ENCODE data around the gene COG2. TPM values are rescaled to one million over a fixed set of nuclear protein-coding genes. Genes with fewer than 3 reads are reported as not detected.
"Not testable (repeated sequence)": the region's sequence is repeated elsewhere in the genome, so short reads cannot be mapped to it uniquely, and the experiment has no call there.

Gene COG2
- total RNA-seq, 1 experiment from 2014 or later, result 46.9 TPM

DNA sequence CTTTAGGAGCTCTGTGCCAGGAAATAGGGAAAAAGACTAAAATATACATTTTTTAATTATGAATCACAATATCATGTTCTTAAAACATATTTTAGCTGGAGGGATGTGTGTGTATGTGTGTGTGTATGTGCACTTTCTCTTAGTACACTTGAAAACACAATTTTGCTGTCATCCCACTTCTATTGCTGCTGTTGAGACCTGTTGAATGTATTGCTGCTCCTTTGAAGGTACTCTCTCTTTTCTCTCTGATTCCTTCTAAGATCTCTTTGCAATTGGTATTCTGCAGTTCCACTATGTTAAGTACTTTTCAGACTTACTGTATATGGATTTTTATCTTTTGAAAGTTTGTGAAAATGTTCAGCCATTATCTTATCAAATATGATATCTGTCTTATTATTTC lies 43.5 kb upstream of the COG2 start:
- no peak overlapping the region for H3K27ac Mint-ChIP-seq (ENCODE audit: unreplicated experiment)
- H3K36me3 Mint-ChIP-seq (ENCODE audit: insufficient read depth, unreplicated experiment), result no peaks in the 10 kb centered on the region
- no peak for DNase-seq
- Histone ChIP-seq H3K36me3 (ENCODE audit: control insufficient read depth, insufficient read depth, low read length) (no peaks in the 10 kb centered on the region), H3K27me3 (replicated peaks; ENCODE audit: control insufficient read depth, insufficient read depth, low read length) (no peaks in the 10 kb centered on the region), H3K4me3 (ENCODE audit: low read depth, low read length) (no peak overlapping the region), H3K9me3 (no peaks in the 10 kb centered on the region), H3K4me1 (no peaks in the 10 kb centered on the region)
- TF ChIP-seq, protein P1, sequence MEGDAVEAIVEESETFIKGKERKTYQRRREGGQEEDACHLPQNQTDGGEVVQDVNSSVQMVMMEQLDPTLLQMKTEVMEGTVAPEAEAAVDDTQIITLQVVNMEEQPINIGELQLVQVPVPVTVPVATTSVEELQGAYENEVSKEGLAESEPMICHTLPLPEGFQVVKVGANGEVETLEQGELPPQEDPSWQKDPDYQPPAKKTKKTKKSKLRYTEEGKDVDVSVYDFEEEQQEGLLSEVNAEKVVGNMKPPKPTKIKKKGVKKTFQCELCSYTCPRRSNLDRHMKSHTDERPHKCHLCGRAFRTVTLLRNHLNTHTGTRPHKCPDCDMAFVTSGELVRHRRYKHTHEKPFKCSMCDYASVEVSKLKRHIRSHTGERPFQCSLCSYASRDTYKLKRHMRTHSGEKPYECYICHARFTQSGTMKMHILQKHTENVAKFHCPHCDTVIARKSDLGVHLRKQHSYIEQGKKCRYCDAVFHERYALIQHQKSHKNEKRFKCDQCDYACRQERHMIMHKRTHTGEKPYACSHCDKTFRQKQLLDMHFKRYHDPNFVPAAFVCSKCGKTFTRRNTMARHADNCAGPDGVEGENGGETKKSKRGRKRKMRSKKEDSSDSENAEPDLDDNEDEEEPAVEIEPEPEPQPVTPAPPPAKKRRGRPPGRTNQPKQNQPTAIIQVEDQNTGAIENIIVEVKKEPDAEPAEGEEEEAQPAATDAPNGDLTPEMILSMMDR (IDR thresholded peaks at IDR 0.05; ENCODE audit: insufficient read depth in 1 of 2, low read depth in 1 of 2, low read length in 1 of 2, severe bottlenecking in 1 of 2, unreplicated experiment in 1 of 2), result no peak
- no peak overlapping the region for H3K4me3 Mint-ChIP-seq (ENCODE audit: unreplicated experiment)
- ChIA-PET POLR2A (interaction anchor here (0.6 kb wide), 1 partner anchor 17 kb away, joined by 3 read pairs; no protein-coding TSS in a partner anchor), CTCF (no interaction called here)
- BruUV-seq (replicated peaks), result no TSS peak
- peaks cover 17% of the 10 kb centered on the region for H3K9me3 Mint-ChIP-seq (ENCODE audit: unreplicated experiment)
- peaks cover 2% of the 10 kb centered on the region for H3K27me3 Mint-ChIP-seq (ENCODE audit: insufficient read depth, unreplicated experiment)
- no peaks in the 10 kb centered on the region for H3K4me1 Mint-ChIP-seq (ENCODE audit: low read depth, unreplicated experiment)
- intact Hi-C loops (cut with micrococcal nuclease; ENCODE audit: unreplicated experiment), result no loop called here

DNA sequence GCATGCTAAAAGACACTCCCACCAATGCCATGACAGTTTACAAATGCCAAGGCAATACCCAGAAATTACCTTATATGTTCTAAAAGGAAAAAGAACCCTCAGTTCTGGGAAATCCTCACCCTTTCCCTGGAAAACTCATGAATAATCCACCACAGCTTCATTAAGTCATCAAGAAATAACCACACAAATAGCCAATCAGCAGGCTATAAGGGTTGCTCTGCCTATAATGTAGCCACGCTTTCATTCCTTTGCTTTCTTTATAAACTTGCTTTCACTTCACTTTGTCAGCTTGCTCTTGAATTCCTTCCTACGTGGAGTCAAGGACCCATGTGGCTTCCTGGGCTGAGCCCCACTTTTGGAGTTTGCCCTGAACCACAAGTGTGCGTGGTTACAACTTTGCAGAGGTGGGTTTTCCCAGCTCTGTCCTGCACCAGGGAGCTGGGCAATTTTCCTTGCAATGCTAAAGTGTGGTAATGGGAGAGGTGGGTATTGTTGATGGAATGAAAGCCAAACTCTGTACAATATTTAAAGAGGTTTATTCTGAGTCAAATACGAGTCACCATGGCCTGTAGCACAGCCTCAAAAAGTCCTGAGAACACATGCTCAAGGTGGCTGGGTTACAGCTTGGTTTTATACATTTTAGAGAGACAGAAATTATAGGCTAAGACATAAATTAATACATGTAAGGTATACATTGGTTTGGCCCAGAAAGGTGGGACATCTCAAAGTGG lies 42.2 kb upstream of the COG2 start:
- BruUV-seq (replicated peaks), result no TSS peak
- POLR2A ChIA-PET, result no interaction called here
- no peaks in the 10 kb centered on the region for H3K27me3 Mint-ChIP-seq (ENCODE audit: insufficient read depth, unreplicated experiment)

DNA sequence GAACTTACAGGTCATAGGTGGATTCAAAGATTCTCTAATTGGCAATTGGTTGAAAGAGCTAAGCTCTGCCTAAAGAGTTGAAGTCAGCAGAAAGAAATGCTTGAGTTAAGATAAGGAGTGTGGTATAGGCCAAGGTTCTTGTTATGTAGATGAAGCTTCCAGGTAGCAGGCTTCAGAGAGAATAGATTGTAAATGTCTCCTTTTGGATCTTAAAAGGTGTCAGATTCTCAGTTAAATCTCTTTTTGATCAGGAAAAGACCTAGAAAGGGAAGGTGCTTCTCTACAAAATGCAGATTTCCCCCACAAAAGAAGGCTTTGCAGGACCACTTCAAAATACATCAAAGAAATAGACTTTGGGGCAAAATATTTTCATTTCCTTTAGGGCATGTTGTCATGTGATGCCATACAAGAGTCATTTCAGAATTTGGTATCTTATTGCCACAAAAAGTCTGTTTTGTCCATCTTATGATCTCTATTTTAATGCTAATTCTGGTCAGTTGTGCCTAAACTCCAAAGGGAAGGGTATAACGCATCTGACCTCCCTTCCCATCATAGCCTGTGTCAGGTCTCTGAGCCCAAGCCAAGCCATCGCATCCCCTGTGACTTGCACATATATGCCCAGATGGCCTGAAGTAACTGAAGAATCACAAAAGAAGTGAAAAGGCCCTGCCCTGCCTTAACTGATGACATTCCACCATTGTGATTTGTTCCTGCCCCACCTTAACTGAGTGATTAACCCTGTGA lies 41.5 kb upstream of the COG2 start:
- BruUV-seq (replicated peaks); CTCF ChIA-PET; H3K27me3 ChIP-seq (replicated peaks; ENCODE audit: control insufficient read depth, insufficient read depth, low read length): not testable (repeated sequence)

More for the DNA sequence above, 42.2 kb upstream of the COG2 start:
- Histone ChIP-seq H3K9me3 (no peaks in the 10 kb centered on the region), H3K36me3 (ENCODE audit: control insufficient read depth, insufficient read depth, low read length) (no peaks in the 10 kb centered on the region), H3K27me3 (replicated peaks; ENCODE audit: control insufficient read depth, insufficient read depth, low read length) (no peaks in the 10 kb centered on the region), H3K4me1 (no peaks in the 10 kb centered on the region), H3K4me3 (ENCODE audit: low read depth, low read length) (no peak overlapping the region)
- intact Hi-C loops (cut with micrococcal nuclease; ENCODE audit: unreplicated experiment), result no loop called here
- CTCF ChIA-PET, result no interaction called here
- Mint-ChIP-seq H3K9me3 (ENCODE audit: unreplicated experiment) (peaks cover 17% of the 10 kb centered on the region), H3K27ac (ENCODE audit: unreplicated experiment) (no peak overlapping the region), H3K4me3 (ENCODE audit: unreplicated experiment) (no peak overlapping the region), H3K4me1 (ENCODE audit: low read depth, unreplicated experiment) (no peaks in the 10 kb centered on the region), H3K36me3 (ENCODE audit: insufficient read depth, unreplicated experiment) (no peaks in the 10 kb centered on the region)
- TF ChIP-seq, protein P1 (IDR thresholded peaks at IDR 0.05; ENCODE audit: insufficient read depth in 1 of 2, low read depth in 1 of 2, low read length in 1 of 2, severe bottlenecking in 1 of 2, unreplicated experiment in 1 of 2), result no peak
- no peak for DNase-seq

More for the DNA sequence above, 41.5 kb upstream of the COG2 start:
- DNase-seq; H3K36me3 ChIP-seq (ENCODE audit: control insufficient read depth, insufficient read depth, low read length); H3K4me3 ChIP-seq (ENCODE audit: low read depth, low read length); H3K36me3 Mint-ChIP-seq (ENCODE audit: insufficient read depth, unreplicated experiment); H3K4me1 ChIP-seq; intact Hi-C loops (cut with micrococcal nuclease; ENCODE audit: unreplicated experiment); POLR2A ChIA-PET; H3K27me3 Mint-ChIP-seq (ENCODE audit: insufficient read depth, unreplicated experiment); H3K27ac Mint-ChIP-seq (ENCODE audit: unreplicated experiment); H3K9me3 ChIP-seq; H3K4me3 Mint-ChIP-seq (ENCODE audit: unreplicated experiment); H3K4me1 Mint-ChIP-seq (ENCODE audit: low read depth, unreplicated experiment): not testable (repeated sequence)
- peaks cover 17% of the 10 kb centered on the region for H3K9me3 Mint-ChIP-seq (ENCODE audit: unreplicated experiment)

Data from Caco-2 (cell line).